HEK293T (cell line): ENCODE results near the gene ADAMTS17.

Experiments used
- BHLHE40 ChIP-seq: fragments of 450-650 bp; IDR thresholded peaks from 2 replicates; pipeline ENCODE4 v1.6.1; 2016; ENCODE audit warnings: mild to moderate bottlenecking, moderate library complexity, borderline replicate concordance
- FOXA1 ChIP-seq: fragments of 450-650 bp; IDR thresholded peaks from 2 replicates; pipeline ENCODE4 v1.6.1; 2016; ENCODE audit warnings: mild to moderate bottlenecking
- NFRKB ChIP-seq: fragments of 450-650 bp; IDR thresholded peaks from 2 replicates; pipeline ENCODE4 v1.6.1; 2016; ENCODE audit warnings: mild to moderate bottlenecking, moderate library complexity
- SUZ12 ChIP-seq: fragments of 450-650 bp; IDR thresholded peaks from 2 replicates; pipeline ENCODE4 v1.6.1; 2016; ENCODE audit warnings: mild to moderate bottlenecking

GRCh38 chr15:99982662-99983061 is 359.1 kb downstream of the ADAMTS17 start:
- TF ChIP-seq BHLHE40 (no peak), FOXA1 (no peak), NFRKB (no peak), SUZ12 (no peak)
